ENCODE results near the gene GRIP2.

DNA sequence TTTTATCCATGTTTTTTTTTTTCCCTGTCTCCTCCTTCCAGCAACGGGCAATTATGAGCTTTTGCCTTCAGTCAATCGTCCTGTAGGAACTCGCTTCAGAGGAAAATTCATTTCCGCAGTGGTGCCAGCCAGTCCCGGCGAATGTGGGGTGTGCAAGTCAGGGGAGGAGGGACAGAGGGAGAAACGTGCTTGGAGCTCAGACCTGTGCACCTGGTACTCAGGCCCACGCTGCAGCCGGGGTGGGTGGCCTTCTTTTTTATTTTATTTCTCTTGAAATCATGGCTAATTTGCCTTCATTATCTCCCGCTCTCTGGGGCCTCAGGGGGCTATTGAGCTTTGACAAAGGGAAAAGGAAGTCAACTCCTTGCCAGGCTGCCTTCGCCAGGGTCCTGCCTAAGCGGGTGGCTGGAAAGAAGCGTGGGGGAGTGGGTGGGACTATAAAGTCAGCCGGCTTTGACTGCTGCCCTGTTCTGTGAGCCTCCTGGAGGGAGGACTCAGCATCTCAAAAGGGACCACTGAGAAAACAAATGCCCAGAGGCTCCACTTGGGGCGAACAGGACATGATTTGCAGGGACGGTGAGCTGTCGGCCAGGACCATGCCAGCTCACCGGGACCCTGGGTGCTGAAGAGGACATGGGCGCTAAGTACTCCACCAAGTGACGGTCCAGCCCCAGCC lies 5.5 kb downstream of the GRIP2 start:
- TF ChIP-seq CTCF (IDR thresholded peaks at IDR 0.05) (no peak), POLR2A (IDR thresholded peaks at IDR 0.05) (no peak)
